ENCODE measurements around the gene CHST13. TPM values are rescaled to one million over a fixed set of nuclear protein-coding genes. Genes with fewer than 3 reads are reported as not detected.

CHST13 gene
- total RNA-seq, 3 donors from 2014 or later (not counting 1 experiment from before 2014, with no cell fraction given), result 0.19 to 0.20 TPM; not detected in 1

DNA sequence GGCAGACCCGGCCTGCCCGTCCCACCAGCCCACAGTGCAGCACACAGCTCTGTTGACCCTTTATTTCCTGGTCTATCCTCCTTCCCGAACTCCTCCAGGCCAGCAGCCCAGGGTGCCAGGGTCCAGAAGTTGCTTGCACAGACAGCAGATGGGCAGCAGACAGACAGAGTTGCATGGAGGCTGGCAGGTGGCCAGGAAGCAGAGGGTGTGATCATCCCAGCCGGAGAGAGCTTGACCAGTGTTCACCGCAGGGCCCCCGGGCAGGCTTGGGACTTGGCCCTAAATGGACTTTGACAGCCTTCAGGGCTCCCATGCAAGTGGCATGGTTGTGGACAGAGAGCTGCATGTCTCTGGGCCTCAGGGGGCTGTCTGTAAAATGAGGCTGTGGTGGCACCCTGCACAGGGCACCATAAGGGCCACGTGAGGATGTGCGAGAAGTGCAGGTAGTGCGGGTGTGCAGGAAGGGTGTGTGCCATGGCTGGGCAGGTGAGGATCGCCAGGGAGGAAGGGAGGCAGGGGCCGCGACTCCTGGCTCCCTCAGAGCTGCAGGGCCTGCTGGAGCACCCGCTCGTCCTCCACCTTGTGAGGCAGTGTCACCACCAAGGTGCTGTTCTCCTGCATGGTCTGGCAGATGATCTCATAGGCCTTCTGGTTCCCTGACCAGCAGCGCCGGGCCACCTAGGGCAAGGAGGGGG lies 42.0 kb upstream of the CHST13 start:
- no peaks in the 10 kb centered on the region for H3K36me3 ChIP-seq (ENCODE audit: control insufficient read depth, insufficient read depth, low read length)
- peaks cover 6% of the 10 kb centered on the region for H3K4me1 ChIP-seq (ENCODE audit: control insufficient read depth, insufficient read depth, low read length)
- DNase-seq (no peak), ATAC-seq (no peak)
- TF ChIP-seq, protein P1, sequence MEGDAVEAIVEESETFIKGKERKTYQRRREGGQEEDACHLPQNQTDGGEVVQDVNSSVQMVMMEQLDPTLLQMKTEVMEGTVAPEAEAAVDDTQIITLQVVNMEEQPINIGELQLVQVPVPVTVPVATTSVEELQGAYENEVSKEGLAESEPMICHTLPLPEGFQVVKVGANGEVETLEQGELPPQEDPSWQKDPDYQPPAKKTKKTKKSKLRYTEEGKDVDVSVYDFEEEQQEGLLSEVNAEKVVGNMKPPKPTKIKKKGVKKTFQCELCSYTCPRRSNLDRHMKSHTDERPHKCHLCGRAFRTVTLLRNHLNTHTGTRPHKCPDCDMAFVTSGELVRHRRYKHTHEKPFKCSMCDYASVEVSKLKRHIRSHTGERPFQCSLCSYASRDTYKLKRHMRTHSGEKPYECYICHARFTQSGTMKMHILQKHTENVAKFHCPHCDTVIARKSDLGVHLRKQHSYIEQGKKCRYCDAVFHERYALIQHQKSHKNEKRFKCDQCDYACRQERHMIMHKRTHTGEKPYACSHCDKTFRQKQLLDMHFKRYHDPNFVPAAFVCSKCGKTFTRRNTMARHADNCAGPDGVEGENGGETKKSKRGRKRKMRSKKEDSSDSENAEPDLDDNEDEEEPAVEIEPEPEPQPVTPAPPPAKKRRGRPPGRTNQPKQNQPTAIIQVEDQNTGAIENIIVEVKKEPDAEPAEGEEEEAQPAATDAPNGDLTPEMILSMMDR (IDR thresholded peaks at IDR 0.05), result no peak
- H3K4me3 Mint-ChIP-seq, result no peak overlapping the region
- H3K9me3 Mint-ChIP-seq, result no peaks in the 10 kb centered on the region
- intact Hi-C loops (cut with micrococcal nuclease), result no loop called here
- H3K4me1 Mint-ChIP-seq, result peaks cover 0 to 12% of the 10 kb centered on the region in 2 donors
- no peaks in the 10 kb centered on the region for H3K27me3 Mint-ChIP-seq (ENCODE audit: low read depth in 2 of 2)
- H3K27ac ChIP-seq (ENCODE audit: low read length), result no peak overlapping the region
- WGBS (ENCODE audit: insufficient coverage), result 91% methylated on average over 16 of the region's 16 CpGs
- no peak overlapping the region for H3K27ac Mint-ChIP-seq
- H3K27me3 ChIP-seq (ENCODE audit: control insufficient read depth, insufficient read depth, low read length), result no peaks in the 10 kb centered on the region
- H3K9me3 ChIP-seq (ENCODE audit: control insufficient read depth, insufficient read depth, low read length), result no peaks in the 10 kb centered on the region
- no peaks in the 10 kb centered on the region for H3K36me3 Mint-ChIP-seq
- no peak overlapping the region for H3K4me3 ChIP-seq (ENCODE audit: low read length)

GRCh38 chr3:126482503-126483255 lies 41.3 kb upstream of the CHST13 start:
- TF ChIP-seq, protein P1 (IDR thresholded peaks at IDR 0.05), result no peak
- intact Hi-C loops (cut with micrococcal nuclease), result no loop called here
- Mint-ChIP-seq H3K4me1 (peaks cover 0 to 12% of the 10 kb centered on the region in 2 donors), H3K36me3 (no peaks in the 10 kb centered on the region), H3K4me3 (no peak overlapping the region), H3K9me3 (no peaks in the 10 kb centered on the region), H3K27ac (peak overlapping the region in 1 of 2 donors; percentile 48), H3K27me3 (ENCODE audit: low read depth in 2 of 2) (no peaks in the 10 kb centered on the region)
- Histone ChIP-seq H3K27me3 (ENCODE audit: control insufficient read depth, insufficient read depth, low read length) (no peaks in the 10 kb centered on the region), H3K27ac (ENCODE audit: low read length) (no peak overlapping the region), H3K4me1 (ENCODE audit: control insufficient read depth, insufficient read depth, low read length) (peaks cover 13% of the 10 kb centered on the region), H3K4me3 (ENCODE audit: low read length) (no peak overlapping the region), H3K36me3 (ENCODE audit: control insufficient read depth, insufficient read depth, low read length) (no peaks in the 10 kb centered on the region), H3K9me3 (ENCODE audit: control insufficient read depth, insufficient read depth, low read length) (no peaks in the 10 kb centered on the region)
- no peak for DNase-seq
- no peak for ATAC-seq
- 79% methylated on average over 15 of the region's 15 CpGs for WGBS (ENCODE audit: insufficient coverage)

DNA sequence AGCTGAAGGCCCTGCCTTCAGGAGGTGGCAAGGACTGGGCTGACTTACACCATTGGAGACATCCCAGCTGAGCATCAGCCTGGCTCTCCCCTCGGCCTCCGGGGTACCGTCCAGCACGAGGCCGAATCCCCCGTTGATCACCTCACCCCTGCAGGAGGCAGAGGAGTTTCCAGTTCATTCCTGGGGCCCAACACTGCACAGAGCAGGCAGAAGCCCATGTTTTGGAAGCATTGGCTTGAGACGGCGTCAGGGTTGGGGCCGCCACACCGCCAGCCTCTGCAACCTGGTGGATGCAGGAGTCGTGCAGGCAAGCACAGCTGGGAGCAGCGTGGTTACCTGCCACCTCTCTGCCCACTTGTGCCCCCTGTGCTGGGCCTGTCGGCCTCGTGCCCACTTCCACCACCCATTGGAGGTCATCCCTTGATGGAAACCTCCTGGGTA lies 40.6 kb upstream of the CHST13 start:
- no peaks in the 10 kb centered on the region for H3K27me3 ChIP-seq (ENCODE audit: control insufficient read depth, insufficient read depth, low read length)
- no peaks in the 10 kb centered on the region for H3K36me3 ChIP-seq (ENCODE audit: control insufficient read depth, insufficient read depth, low read length)
- peak overlapping the region in 1 of 2 donors; percentile 48 for H3K27ac Mint-ChIP-seq
- TF ChIP-seq, protein P1 (IDR thresholded peaks at IDR 0.05), result no peak
- no peaks in the 10 kb centered on the region for H3K9me3 Mint-ChIP-seq
- ATAC-seq (no peak), DNase-seq (no peak)
- intact Hi-C loops (cut with micrococcal nuclease), result no loop called here
- H3K27ac ChIP-seq (ENCODE audit: low read length), result no peak overlapping the region
- peaks cover 13% of the 10 kb centered on the region for H3K4me1 ChIP-seq (ENCODE audit: control insufficient read depth, insufficient read depth, low read length)
- H3K4me3 Mint-ChIP-seq, result no peak overlapping the region
- H3K27me3 Mint-ChIP-seq (ENCODE audit: low read depth in 2 of 2), result no peaks in the 10 kb centered on the region
- peaks cover 0 to 12% of the 10 kb centered on the region in 2 donors for H3K4me1 Mint-ChIP-seq
- H3K9me3 ChIP-seq (ENCODE audit: control insufficient read depth, insufficient read depth, low read length), result no peaks in the 10 kb centered on the region
- H3K4me3 ChIP-seq (ENCODE audit: low read length), result no peak overlapping the region
- no peaks in the 10 kb centered on the region for H3K36me3 Mint-ChIP-seq
- 81% methylated on average over 14 of the region's 14 CpGs for WGBS (ENCODE audit: insufficient coverage)

Data from natural killer cell (primary cell).